Mucosa of rectum (tissue), 2 donors: Measurements from ENCODE around the gene BCAT1.
A peak's percentile ranks its signal among the peaks of the same experiment; 100 is the strongest.

Source experiments
- H3K27ac ChIP-seq, 2 donors: one replicate each; pipeline ENCODE4 v1.7.0; 2013; ENCODE audit warnings: inconsistent platforms in 2 of 2, low read depth in 2 of 2, low read length in 2 of 2
- H3K27me3 ChIP-seq, 2 donors: one replicate each; pipeline ENCODE4 v1.7.0; 2013; ENCODE audit warnings: low read length in 2 of 2; ENCODE audit not compliant: control insufficient read depth in 2 of 2, insufficient read depth in 2 of 2
- H3K36me3 ChIP-seq, 2 donors: one replicate each; pipeline ENCODE4 v1.7.0; 2013; ENCODE audit warnings: low read length in 2 of 2; ENCODE audit not compliant: control insufficient read depth in 2 of 2, insufficient read depth in 2 of 2
- H3K4me1 ChIP-seq, 2 donors: one replicate each; pipeline ENCODE4 v1.7.0; 2013; ENCODE audit warnings: low read length in 2 of 2, mild to moderate bottlenecking in 1 of 2; ENCODE audit not compliant: control insufficient read depth in 2 of 2, insufficient read depth in 2 of 2
- H3K4me3 ChIP-seq, 2 donors: one replicate each; pipeline ENCODE4 v1.7.0; 2013; ENCODE audit warnings: low read length in 2 of 2
- H3K9ac ChIP-seq, 2 donors: one replicate each; pipeline ENCODE4 v1.7.0; 2013; ENCODE audit warnings: low read length in 2 of 2, low read depth in 1 of 2, mild to moderate bottlenecking in 1 of 2
- H3K9me3 ChIP-seq, 2 donors: one replicate each; pipeline ENCODE4 v1.7.0; 2013; ENCODE audit warnings: low read length in 2 of 2; ENCODE audit not compliant: control insufficient read depth in 2 of 2
- donor health status: healthy.
- donor health status: Normal muscosa, but diverticular disease.

BCAT1 gene, protein sequence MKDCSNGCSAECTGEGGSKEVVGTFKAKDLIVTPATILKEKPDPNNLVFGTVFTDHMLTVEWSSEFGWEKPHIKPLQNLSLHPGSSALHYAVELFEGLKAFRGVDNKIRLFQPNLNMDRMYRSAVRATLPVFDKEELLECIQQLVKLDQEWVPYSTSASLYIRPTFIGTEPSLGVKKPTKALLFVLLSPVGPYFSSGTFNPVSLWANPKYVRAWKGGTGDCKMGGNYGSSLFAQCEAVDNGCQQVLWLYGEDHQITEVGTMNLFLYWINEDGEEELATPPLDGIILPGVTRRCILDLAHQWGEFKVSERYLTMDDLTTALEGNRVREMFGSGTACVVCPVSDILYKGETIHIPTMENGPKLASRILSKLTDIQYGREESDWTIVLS

DNA sequence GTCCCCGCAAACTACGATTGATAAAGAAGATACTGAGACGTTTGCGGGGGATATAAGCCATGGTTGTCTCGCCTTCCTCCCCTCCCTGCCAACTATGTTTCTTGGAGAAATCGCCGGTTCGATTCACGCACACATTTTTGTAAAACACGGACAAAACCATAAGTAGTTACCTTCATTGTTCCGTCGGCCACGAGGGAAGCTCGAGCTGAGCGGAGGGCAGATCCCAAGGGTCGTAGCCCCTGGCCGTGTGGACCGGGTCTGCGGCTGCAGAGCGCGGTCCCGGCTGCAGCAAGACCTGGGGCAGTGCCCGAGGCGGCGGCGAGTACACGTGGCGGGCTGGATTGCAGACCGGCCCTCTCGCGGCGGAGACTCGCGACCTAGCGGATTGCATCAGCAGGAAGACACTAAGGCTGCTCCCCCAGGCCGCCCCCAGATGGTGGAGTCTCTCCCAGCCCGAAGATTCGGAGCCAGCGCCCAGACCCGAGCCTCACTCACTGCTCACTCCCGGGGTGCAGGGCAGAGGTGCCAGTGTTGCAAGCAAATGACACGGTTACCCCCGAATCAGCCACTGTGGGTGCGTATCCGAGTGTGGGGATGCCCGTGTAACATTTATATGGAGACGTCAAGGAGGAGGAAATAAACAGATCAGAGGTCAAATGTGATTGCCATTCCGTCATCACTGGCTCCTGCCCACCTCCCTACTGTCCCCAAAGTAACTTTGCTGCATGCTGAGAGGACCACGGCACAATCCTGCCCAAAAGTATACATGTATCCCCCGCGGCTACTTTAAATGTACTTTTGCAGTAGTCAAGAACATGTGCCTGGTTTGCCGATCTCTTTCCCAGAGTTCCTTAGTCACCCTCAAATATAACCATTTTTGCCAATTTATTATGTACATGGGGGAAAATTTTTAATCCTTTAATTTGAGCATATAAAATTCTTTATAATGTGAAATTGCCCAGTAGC is at the start of gene BCAT1:
TSS of gene BCAT1 (minus strand) at position 345 of the 966 bp plus-strand sequence. CDS start at position 176, 169 bp downstream.
- Histone ChIP-seq H3K4me3 (peak within 1 kb of the TSS; percentile 34 to 82), H3K9ac (peak within 1 kb of the TSS; percentile 14 to 34), H3K27me3 (peaks cover 4 to 17% of the 10 kb centered on the region in 2 donors)

DNA sequence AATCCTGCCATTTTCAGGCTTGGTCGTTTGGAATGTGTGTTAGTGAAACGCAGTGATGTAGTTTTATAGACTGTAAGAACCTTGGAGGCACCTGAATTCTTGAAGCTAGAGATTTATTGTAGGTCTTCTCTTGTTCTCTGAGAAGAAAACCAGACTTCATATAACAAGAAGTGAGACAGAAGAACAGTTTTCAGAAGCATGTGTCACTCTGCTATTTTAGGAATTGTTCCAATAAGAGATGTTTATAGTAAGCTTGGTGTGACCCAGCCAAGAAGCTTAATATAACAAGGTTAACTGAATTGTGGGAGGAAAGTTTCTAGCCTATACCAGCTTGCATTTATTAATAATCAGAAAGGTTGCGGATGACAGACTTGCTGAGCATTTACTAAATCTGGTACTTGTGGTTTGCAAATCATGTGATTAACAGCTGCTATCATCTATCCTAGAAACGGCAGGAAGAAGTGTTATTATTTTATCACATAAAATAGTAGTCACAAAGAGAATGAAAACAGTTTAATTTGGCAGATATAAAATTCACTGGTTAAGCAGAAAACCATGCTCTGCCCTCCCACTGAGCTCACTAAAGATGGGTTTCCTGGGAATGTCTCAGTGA is 49.2 kb upstream of the BCAT1 start:
- peaks cover 0 to 3% of the 10 kb centered on the region in 2 donors for H3K4me1 ChIP-seq
- peak overlapping the region in 1 of 2 donors; percentile 26 for H3K4me3 ChIP-seq
- H3K9ac ChIP-seq: no peak overlapping the region
- no peaks in the 10 kb centered on the region for H3K36me3 ChIP-seq
- no peaks in the 10 kb centered on the region for H3K27me3 ChIP-seq
- peak overlapping the region; percentile 27 to 28 for H3K27ac ChIP-seq
- H3K9me3 ChIP-seq: no peaks in the 10 kb centered on the region

More for the DNA sequence above, at the start of gene BCAT1:
- Histone ChIP-seq H3K4me1 (peaks cover 2 to 7% of the 10 kb centered on the region in 2 donors), H3K9me3 (no peaks in the 10 kb centered on the region), H3K27ac (no peak within 1 kb of the TSS), H3K36me3 (no peaks in the 10 kb centered on the region)

DNA sequence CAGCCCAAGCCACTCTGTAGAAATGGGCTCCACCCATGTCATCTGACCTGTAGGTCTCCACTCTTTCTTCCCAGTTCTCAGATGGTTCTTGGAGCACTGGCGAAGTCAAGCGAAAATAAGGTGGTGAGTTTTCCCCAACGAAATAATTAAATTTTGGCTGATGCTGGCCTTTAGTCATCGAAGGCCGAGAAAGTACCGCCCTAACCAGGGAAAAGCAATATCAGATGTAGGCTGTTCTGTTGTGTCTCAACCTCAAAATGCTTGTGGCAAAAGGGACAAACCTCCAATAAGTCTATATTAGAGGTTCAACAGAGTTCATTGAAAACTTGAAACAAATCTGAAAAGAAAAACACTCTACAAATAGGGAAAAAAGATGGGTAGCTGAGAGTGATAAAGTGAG is 48.6 kb upstream of the BCAT1 start:
- Histone ChIP-seq H3K27me3 (no peaks in the 10 kb centered on the region), H3K4me1 (peaks cover 0 to 3% of the 10 kb centered on the region in 2 donors), H3K27ac (peak overlapping the region; percentile 27 to 28), H3K36me3 (no peaks in the 10 kb centered on the region), H3K9me3 (no peaks in the 10 kb centered on the region), H3K4me3 (peak overlapping the region in 1 of 2 donors; percentile 3), H3K9ac (no peak overlapping the region)

DNA sequence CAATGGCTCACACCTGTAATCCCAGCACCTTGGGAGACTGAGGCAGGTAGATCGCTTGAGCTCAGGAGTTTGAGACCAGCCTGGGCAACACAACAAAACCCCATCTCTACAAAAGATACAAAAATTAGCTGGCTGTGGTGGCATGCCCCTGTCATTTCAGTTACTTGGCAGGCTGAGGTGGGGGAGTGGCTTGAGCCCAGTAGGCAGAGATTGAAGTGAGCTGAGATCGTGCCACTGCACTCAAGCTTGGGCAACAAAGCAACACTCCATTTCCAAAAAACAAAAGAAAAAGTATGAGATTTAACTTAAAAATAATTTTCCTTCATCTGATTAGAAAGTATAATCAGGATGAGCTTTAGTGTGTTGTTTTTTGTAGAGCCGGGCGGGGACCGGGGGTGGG is 47.9 kb upstream of the BCAT1 start:
- H3K27ac ChIP-seq: no peak overlapping the region
- H3K9ac ChIP-seq: no peak overlapping the region

DNA sequence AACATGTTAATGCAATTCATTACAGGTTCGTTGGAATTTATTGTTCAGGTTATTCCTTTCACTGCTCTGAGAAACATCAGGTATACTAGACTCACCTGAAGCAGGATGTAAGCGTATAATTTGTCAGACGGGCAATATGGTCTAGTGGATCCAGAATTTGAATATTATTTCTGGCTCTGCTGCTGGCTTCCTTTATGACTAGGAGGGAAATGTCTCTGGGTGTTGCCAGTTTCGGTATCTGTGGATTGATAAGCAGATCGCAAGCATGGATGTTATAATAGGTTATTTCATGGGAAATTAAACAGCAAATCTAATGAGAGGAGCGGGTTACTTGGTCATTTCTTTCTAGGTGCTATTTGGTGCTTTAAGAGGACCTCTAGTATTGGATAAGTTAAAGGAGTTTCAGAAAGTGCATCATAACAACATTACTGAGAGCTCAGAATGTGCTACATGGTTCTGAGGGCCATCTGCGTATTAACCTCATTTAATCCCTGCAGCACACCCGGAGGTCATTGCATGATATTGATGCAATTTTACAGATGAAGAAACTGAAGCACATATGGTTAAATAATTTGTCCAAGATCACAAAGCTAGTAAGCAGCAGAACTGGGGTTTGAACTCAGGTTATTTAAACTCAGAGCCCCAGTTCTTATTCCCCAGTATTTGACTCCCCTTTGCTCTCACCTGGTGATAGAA is 47.3 kb upstream of the BCAT1 start:
- Histone ChIP-seq H3K9ac (no peak overlapping the region), H3K27me3 (no peaks in the 10 kb centered on the region), H3K4me3 (peak overlapping the region in 1 of 2 donors; percentile 5), H3K9me3 (no peaks in the 10 kb centered on the region), H3K27ac (no peak overlapping the region), H3K36me3 (no peaks in the 10 kb centered on the region), H3K4me1 (peaks cover 0 to 3% of the 10 kb centered on the region in 2 donors)

More for the DNA sequence above, 47.9 kb upstream of the BCAT1 start:
- no peak overlapping the region for H3K4me3 ChIP-seq
- H3K27me3 ChIP-seq: no peaks in the 10 kb centered on the region
- no peaks in the 10 kb centered on the region for H3K36me3 ChIP-seq
- H3K9me3 ChIP-seq: no peaks in the 10 kb centered on the region
- peaks cover 0 to 3% of the 10 kb centered on the region in 2 donors for H3K4me1 ChIP-seq

DNA sequence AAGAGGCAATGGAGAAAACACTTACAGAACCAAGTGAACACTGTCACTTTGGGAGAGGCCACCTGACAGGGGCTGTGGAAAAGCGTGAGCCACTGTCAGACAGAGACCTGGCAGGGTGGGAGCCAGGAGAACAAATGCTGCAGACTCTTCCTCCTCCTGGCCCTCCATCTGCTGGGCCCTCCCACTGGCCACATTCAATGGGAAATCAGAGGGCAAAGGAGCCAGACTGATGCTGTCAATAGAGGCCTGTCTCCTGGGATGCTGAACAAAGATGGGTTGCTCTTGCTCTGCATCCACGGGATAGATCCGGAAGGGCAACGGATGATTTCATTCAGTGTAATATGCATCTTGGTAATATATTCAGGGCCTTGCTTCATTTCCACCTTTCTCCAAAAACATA is 44.9 kb upstream of the BCAT1 start:
- no peaks in the 10 kb centered on the region for H3K27me3 ChIP-seq
- no peaks in the 10 kb centered on the region for H3K9me3 ChIP-seq
- H3K9ac ChIP-seq: no peak overlapping the region
- H3K4me3 ChIP-seq: no peak overlapping the region
- H3K27ac ChIP-seq: no peak overlapping the region
- peaks cover 0 to 3% of the 10 kb centered on the region in 2 donors for H3K4me1 ChIP-seq
- H3K36me3 ChIP-seq: no peaks in the 10 kb centered on the region

DNA sequence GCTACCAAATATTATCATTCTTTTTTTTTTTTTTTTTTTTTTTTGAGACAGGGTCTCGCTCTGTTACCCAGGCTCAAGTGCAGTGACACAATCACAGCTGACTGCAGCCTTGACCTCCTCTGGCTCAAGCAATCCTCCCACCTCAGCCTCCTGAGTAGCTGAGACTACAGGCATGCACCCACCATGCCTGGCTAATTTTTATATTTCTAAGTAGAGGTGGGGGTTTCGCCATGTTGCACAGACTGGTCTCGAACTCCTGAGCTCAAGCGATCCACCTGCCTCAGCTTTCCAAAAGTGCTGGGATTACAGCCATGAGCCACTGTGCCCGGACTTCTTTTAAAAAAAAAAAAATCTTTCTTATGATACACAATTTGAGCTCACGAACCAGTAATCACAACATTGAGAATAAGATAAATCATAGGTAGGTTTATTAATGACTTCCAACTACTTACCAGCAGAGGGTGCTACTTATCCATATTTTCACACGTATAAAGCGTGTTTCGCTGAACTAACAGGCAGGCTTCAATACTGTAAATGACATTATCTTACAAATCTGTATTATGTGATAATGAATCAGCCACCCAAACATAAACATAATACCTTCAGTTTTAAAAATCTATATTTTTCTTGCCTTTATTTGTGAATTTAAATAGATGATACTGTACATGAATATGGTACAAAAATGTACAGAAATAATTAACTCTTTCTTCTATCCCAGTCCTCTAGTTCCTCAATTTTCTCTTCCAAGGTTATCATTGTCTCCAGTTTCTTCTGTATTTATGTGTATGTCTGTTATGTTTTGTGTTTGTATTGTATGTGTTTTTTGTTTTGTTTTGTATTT is 42.5 kb upstream of the BCAT1 start:
- no peaks in the 10 kb centered on the region for H3K36me3 ChIP-seq

DNA sequence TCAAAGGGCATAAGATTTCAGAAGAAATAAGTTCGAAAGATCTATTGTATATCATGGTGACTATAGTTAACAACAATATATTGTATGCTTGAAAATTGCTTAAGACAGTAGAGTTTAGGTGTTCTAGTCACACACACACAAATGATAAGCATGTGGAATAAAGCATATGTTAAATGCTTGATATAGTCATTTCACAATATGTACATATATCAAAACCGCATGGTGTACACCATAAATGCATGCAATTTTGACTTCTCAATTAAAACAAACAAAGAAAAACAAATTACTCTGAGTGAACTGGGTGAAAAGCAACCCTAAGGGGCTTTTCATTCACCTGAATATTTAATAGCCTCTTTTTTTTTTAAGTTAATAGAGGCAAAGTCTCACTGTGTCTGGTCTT is 40.3 kb upstream of the BCAT1 start:
- Histone ChIP-seq H3K27ac (no peak overlapping the region), H3K9ac (no peak overlapping the region), H3K36me3 (no peaks in the 10 kb centered on the region), H3K4me1 (no peaks in the 10 kb centered on the region), H3K4me3 (no peak overlapping the region), H3K9me3 (no peaks in the 10 kb centered on the region), H3K27me3 (no peaks in the 10 kb centered on the region)

More for the DNA sequence above, 42.5 kb upstream of the BCAT1 start:
- H3K9ac ChIP-seq: no peak overlapping the region
- H3K9me3 ChIP-seq: no peaks in the 10 kb centered on the region
- no peaks in the 10 kb centered on the region for H3K4me1 ChIP-seq
- H3K27ac ChIP-seq: no peak overlapping the region
- H3K27me3 ChIP-seq: no peaks in the 10 kb centered on the region
- H3K4me3 ChIP-seq: no peak overlapping the region

DNA sequence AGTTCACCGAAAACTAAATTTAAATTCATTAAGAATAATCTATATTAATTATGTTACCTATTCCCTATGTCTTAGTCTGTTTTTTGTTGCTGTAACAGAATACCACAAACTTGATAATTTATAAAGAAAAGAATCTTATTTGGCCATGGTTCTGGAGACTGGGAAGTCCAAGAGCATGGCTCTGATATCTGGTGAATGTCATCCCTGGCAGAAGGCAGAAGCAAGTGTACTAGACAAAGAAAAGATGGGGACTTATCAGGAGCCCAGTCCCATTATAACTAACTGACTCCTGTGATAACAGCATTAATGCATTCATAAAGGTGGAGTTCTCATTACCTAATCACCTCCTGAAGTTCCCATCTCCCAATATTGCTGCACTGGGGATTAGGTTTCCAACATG is 33.3 kb upstream of the BCAT1 start:
- Histone ChIP-seq H3K4me3 (no peak overlapping the region), H3K27me3 (no peaks in the 10 kb centered on the region), H3K36me3 (no peaks in the 10 kb centered on the region), H3K4me1 (no peaks in the 10 kb centered on the region), H3K9me3 (no peaks in the 10 kb centered on the region), H3K27ac (no peak overlapping the region), H3K9ac (no peak overlapping the region)
